ENCODE measurements around the gene TMEM51.
"Not testable (repeated sequence)": the region's sequence is repeated elsewhere in the genome, so short reads cannot be mapped to it uniquely, and the experiment has no call there.

Gene TMEM51

DNA sequence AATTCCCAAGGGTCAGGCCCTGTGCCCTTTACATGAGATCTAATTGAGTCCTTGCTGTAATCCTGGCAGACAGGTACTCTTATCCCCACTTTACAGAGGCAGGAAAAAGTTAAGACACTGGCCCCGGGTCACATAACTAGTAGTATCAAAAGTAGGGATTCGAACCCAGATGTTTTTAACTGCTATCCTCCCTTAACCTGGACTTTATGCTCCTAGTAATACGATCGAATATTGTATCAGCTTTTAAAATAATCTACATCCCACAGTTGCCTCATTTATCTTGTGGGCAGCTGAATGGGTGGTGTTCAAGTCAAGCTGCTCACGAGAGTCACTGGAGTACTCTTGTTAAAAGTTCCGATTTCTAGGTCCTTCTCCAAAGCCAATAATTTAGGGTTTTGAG lies 25.5 kb upstream of the TMEM51 start:
- DNase-seq (ENCODE audit: low read depth), result no peak

DNA sequence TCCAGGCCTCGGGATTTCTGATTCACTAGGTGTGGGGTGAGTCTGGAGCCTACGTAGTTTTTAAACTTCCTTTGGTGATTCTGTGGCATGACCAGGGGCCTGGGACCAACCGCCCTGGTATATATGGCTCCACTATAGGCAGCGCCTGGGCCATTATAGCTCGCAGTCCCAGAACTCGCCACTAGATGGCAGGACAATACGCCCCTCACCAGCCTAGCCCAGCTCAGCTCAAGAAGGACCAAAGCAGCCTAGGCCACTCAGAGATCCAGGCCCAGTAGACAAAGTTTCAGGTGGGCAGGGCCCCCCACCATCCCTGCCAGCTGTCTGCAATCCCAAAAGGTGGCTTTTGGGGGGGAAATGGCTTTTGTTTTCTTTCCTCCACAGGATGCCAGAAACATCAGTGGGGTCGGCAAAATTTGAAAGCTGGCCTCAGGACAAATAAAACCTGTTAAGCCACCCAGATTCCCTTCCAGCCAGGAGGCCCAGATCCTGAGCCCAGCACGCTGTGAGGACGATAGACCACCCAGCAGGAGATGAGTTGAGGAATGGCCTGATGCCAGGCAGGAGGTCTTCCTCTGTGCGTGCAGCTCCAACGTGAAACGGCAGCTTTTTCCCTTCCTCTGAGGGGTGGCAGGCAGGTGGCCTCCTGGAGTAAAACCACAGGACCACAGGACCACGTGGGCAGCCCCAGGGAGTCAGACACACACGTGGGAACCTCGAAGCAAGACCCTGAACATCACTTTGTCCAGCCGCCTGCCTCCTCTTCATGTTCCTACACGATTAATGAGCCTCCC lies 24.8 kb upstream of the TMEM51 start:
- DNase-seq (ENCODE audit: low read depth), result peak; percentile 61

- DNase-seq (ENCODE audit: low read depth), result no peak
Observed at GRCh38 chr1:15129944-15130343, 23.6 kb upstream of the TMEM51 start.

DNA sequence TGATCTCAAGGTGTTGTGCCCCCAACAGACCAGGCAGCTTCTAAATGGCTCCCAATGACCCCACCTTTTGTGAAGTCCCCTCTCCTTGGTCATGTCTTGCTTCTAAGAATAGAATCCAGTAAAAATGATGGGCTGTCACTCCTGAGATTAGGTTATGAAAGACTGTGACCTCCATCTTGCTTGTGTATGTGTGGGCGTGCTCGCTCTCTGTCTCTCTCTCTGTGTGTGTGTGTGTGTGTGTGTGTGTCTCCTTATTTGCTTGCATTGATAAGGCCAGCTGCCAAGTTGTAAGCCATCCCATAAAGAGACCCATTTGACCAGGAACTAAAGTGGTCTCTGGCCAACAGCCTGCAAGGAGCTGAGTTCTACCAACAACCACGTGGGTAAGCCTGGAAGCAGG lies 22.9 kb upstream of the TMEM51 start:
- DNase-seq (ENCODE audit: low read depth), result no peak

DNA sequence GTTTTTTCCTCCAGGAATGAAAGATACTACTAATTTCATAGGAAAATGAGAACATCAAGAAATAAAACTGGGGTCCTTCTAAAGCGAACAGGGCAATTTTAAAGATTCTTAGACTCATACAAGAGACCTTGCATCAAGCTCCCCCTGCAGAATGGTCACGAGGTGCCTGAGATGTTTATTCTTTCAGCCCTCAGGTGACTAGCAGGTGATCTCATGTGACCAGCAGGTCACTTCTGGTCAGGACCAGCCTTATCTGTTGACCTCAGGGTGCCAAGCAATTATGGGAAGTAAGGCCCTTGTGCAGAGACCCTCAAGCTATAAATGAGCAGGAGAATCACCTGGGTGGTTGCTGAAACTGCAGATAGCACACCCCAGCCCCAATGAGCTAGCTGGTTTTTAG lies 20.6 kb upstream of the TMEM51 start:
- DNase-seq (ENCODE audit: low read depth), result no peak

DNA sequence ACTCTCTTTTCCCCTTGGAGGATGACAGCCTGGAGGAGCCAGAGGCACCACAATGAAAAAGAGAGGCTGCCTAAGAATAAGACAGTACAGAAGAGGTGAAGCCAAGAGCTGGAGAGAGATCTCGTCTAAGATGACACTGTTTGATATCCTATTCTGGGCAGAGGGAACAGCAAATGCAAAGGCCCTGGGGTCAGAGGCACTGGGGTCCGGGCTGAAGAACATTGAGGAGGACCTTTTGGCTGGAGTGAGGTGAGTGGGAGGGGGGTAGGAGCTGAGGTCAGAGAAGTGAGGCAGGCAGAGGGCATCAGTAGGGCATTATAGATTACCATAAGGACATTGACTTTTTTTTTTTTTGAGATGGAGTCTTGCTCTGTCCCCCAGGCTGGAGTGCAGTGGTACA lies 19.3 kb upstream of the TMEM51 start:
- no peak for DNase-seq (ENCODE audit: low read depth)

- DNase-seq (ENCODE audit: low read depth), result not testable (repeated sequence)
Observed at GRCh38 chr1:15135604-15136003, 17.9 kb upstream of the TMEM51 start.

GRCh38 chr1:15137809-15138208 lies 15.7 kb upstream of the TMEM51 start:
- no peak for DNase-seq (ENCODE audit: low read depth)

- no peak for DNase-seq (ENCODE audit: low read depth)
Observed at GRCh38 chr1:15139654-15140350, 13.7 kb upstream of the TMEM51 start.

- DNase-seq (ENCODE audit: low read depth), result no peak
Observed at GRCh38 chr1:15141935-15142539, 11.5 kb upstream of the TMEM51 start.

- no peak for DNase-seq (ENCODE audit: low read depth)
Observed at GRCh38 chr1:15145327-15145726, 8.2 kb upstream of the TMEM51 start.

- no peak for DNase-seq (ENCODE audit: low read depth)
Observed at GRCh38 chr1:15146142-15146680, 7.3 kb upstream of the TMEM51 start.

DNA sequence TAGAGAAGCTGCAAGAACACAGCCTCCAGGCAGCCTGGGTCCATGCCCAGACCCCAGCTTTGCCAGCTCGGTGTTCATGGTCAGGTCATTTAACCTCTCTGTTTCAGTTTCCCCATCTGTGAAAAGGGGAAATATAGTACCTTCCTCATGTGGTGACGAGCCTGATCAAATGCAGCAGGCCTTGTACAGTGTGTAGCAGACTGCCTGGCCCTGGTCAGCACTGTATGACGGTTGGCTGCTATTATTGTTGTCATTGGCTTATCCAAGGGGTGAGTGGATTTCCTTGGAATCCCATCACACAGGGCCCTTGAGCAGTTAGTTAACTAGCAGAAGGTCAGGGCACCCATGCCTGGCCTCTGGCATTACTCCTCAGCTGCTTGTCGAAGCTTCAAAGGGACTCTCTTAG lies 6.6 kb upstream of the TMEM51 start:
- DNase-seq (ENCODE audit: low read depth), result no peak

- no peak for DNase-seq (ENCODE audit: low read depth)
Observed at GRCh38 chr1:15148004-15148403, 5.5 kb upstream of the TMEM51 start.

GRCh38 chr1:15148475-15148874 lies 5.1 kb upstream of the TMEM51 start:
- DNase-seq (ENCODE audit: low read depth), result no peak

GRCh38 chr1:15148941-15149340 lies 4.6 kb upstream of the TMEM51 start:
- DNase-seq (ENCODE audit: low read depth), result no peak

DNA sequence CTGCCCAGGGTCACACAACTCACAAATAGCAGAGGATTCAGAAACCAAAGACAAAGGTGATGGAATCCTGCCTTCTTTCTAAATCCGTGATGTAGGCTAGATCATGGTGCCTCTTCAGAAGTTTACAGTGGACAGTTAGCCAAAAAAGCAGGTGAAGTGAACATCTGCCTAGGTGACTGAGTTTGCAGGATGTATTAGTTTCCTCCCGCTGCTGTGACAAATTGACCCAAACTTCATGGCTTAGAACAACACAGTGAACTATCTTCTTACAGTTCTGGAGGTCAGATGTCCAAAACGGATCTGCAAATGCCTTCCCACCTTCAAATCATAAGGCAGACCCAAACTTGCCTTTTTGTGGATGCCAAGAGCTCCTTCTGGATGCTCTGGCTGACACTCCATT lies 3.2 kb upstream of the TMEM51 start:
- DNase-seq (ENCODE audit: low read depth), result no peak

DNA sequence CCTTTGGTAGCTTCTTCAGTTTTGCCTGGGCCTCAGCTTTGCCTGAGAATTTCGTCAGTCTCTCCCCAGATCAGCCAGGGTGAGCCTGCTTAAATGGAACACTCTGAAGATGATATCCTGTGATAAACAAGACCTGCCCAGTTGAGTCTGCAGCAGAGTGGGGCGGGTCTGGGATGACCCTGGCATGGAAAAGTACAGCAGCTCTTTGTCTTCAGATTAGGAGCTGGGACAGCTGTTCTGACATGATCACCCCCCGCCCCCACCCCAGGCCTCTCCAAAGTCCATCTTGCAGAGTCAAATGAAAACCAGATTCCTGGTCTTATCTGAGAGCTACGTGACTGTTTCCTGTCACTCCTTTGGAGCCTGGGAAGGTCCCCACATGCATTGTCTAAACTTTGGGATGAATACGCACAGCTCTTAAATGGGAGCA lies 2.2 kb upstream of the TMEM51 start:
- DNase-seq (ENCODE audit: low read depth), result no peak

DNA sequence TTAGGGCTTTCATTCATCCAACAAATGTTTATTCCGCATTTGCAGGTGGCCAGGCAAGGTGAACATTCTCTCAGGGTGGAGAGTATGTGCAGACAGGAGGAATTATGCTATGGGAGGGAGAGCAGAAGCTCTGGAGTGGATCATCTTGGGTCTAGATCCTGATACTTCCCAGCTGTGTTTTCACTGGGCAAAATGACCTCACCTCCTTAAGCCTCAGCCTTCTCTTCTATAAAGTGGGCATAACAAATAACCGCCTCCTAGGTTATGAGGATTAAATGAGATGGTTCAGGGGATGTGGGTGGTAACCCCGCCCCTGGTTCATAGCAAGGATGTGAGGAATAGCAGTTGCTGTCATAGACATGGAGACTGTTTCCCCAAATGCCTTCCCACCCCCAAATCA lies 1.7 kb upstream of the TMEM51 start:
- no peak for DNase-seq (ENCODE audit: low read depth)

DNA sequence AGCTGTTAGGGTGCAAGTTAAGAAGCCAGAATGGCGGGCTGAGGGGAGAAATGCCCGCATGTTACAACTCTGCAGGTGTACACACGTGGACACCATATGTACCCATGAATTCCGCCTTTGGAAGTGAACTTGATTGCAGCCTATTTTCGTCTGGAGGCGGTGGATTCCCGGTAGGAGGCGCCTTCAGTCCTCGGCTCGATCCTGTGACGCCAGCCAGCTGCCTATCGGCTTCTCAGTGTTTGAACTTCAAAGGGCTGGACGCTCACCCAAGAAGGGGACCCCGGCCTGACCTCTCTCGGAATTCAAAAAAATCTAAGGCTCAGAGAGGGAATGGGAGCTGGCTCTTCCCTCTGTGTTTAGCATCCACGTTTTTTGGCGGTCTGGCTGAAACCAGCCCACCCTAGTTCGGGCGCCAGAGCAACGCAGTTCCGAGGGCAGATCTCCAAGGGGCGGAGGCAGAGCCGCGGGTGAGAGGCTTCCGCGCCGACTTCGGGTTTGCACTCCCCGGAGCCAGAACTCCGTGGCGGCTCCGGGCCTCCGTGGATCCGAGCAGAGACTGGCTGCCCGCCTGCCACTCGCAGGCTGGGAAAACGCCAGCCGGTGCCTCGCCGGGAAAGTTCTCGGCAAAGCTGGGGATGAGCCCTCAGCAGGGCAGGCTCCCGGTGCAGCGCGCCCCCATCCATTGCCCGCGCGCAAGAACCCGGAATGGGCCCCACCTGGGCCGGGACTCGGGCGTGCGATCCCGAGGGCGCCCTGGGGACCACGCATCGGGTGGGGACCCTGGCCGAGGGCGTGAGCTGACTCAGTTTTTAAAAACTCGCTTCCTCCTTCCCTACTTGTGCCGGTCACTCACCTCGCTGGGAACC lies 996 bp upstream of the TMEM51 start:
- no peak for DNase-seq (ENCODE audit: low read depth)

DNA sequence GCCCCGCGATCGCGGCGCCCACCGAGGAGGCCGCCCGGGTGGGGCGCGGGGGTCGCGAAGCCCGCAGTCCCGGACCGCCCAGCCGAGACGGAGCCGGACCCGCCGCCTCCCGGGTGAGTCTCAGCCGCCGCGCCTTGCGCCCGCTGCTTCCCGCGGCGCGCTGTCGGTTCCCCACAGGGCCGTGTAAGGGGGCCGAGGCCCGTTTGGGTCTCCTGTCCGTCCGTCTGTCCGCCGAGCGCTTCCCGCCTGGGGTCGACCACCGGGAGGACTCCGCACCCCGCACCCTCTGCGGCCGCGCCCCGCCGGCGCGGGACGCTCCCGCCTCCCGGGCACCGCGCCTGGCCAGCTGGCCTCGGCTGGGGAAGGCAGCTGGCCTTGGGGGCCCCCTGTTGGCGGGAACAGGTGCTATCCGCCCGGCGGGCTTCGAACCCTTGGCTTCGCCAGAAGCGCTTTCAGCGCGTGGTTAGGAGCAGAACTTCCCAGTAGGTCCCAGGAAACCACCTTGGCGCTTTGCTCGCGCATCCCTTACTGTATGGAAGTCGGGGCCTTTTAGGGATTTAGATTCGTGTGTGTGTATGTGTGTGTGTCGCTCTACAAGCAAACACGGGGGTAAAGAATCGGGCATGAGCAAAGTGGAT lies 414 bp downstream of the TMEM51 start:
- DNase-seq (ENCODE audit: low read depth), result no peak

All from activated T-cell treated with anti-CD3 and anti-CD28 coated beads for 1 hour (primary cell).